DND-41 (cell line): Measurements from ENCODE around the gene OR8H3.

Experiments used
- CTCF ChIP-seq: IDR thresholded peaks from 2 replicates; pipeline ENCODE4 v1.5.1; 2012; ENCODE audit warnings: borderline replicate concordance, low read length, moderate library complexity, mild to moderate bottlenecking; ENCODE audit not compliant: poor library complexity, severe bottlenecking; ENCODE audit errors: extremely low read depth
- EZH2 ChIP-seq: IDR thresholded peaks from 3 replicates; pipeline ENCODE4 v1.6.1; 2012; ENCODE audit warnings: borderline replicate concordance, low read depth, mild to moderate bottlenecking, moderate library complexity, low read length, inconsistent platforms; ENCODE audit not compliant: severe bottlenecking

- TF ChIP-seq CTCF (no peak), EZH2 (no peak)
Observed at GRCh38 chr11:56103210-56103737, 18.9 kb upstream of the OR8H3 start, which contains the start of gene OR8H2.
